Motor neuron (in vitro differentiated cells): Measurements from ENCODE around the gene TRABD. TPM values are rescaled to one million over a fixed set of nuclear protein-coding genes. Genes with fewer than 3 reads are reported as not detected.

ENCODE experiments used
- ATAC-seq, 8 experiments: fragments of 200-7000 bp; cut with Tn5 transposase; replicated peaks in 6 of 8; 2 replicates each; pipeline ENCODE4 v1.8.0; 2021; ENCODE audit warnings: mild to moderate bottlenecking in 8 of 8, moderate library complexity in 8 of 8
- H3K27ac ChIP-seq, 2 donors: fragments of 250-450 bp; sonication (Bioruptor Pico); 2 replicates each; pipeline ENCODE4 v1.9.0; 2021; ENCODE audit warnings: antibody characterized with exemption in 2 of 2, mild to moderate bottlenecking in 2 of 2, moderate library complexity in 1 of 2
- H3K4me1 ChIP-seq, 2 donors: fragments of 250-450 bp; sonication (Bioruptor Pico); replicated peaks in 1 of 2; 2 replicates each; pipeline ENCODE4 v1.6.1; 2021; ENCODE audit warnings: antibody characterized with exemption in 2 of 2, mild to moderate bottlenecking in 2 of 2, moderate library complexity in 1 of 2
- H3K4me3 ChIP-seq, 5 donors: fragments of 250-450 bp; sonication (Bioruptor Pico); 2 replicates each; pipeline ENCODE4 v1.9.0; 2021; ENCODE audit warnings: antibody characterized with exemption in 5 of 5, mild to moderate bottlenecking in 5 of 5, moderate library complexity in 4 of 5
- WGBS, 10 experiments: fragments of 450-650 bp; shearing (Covaris generic); methylation state at CpG; one replicate each; pipeline ENCODE4 v1.0.0; 2022; 5-methylcytosine and 5-hydroxymethylcytosine counted together
- in situ Hi-C, 9 experiments: fragments of 400-800 bp; cut with MboI; loops; one replicate each; pipeline ENCODE4 v1.15.0; 2021; ENCODE audit warnings: low sequenced_read_pairs in 9 of 9, low pct_unique_long_range_greater_than_20kb in 2 of 9; ENCODE audit not compliant: unreplicated experiment in 9 of 9
- total RNA-seq, 8 experiments: library from RNA; unstranded; fragments of 300-600 nt; gene quantifications; 2 replicates each; pipeline versions ENCODE4 v1.2.3 to v1.2.4, GENCODE V29; 2022

Gene TRABD
- total RNA-seq, 8 experiments from 2014 or later: 8.2 to 37.4 (median 12.5) TPM

DNA sequence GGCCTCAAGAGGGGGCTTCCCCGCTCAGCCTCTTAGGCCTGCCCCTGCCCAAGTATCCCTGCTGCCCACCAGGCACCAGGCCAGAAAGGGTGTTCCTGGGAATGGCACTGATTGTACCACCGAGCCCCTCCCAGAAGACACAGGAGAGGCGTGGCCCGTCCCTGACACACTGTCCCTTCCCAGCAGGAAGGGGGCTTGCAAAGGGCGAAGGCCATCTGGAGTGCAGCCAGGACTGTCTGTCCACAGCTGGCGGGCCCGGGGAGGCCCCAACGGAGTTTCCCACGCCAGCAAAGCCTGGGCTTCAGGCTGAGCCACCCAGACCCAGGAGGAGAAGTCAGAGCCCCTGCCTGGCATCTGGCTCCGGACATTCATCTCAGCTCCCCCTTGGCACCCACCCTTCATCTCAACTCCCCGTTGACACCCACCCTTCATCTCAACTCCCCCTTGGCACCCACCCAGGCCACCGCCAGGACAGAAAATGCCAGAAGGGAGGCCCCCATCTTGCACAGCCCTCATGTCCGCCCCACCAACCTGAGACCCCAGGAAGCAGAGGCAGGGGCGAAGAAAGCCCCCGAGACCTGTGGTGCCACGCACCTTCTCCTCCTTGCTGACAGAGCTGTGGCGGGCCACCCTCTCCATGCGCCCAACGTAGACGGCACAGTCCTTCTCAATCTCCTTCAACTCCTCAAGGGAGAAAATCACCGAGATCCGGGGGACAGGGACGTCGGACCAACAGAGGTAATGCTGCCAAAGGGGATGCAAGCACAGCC, 39.7 kb downstream of the TRABD start:
- 80 to 100% (median 95%) methylated on average over 1 to 4 of the region's 24 CpGs; no CpG with 5 or more reads in 5 of the 10 experiments for WGBS, 10 experiments
- H3K27ac ChIP-seq: no peak overlapping the region
- no peak overlapping the region for H3K4me3 ChIP-seq
- no peak for ATAC-seq
- in situ Hi-C loops: no loop called here
- H3K4me1 ChIP-seq: no peaks in the 10 kb centered on the region

DNA sequence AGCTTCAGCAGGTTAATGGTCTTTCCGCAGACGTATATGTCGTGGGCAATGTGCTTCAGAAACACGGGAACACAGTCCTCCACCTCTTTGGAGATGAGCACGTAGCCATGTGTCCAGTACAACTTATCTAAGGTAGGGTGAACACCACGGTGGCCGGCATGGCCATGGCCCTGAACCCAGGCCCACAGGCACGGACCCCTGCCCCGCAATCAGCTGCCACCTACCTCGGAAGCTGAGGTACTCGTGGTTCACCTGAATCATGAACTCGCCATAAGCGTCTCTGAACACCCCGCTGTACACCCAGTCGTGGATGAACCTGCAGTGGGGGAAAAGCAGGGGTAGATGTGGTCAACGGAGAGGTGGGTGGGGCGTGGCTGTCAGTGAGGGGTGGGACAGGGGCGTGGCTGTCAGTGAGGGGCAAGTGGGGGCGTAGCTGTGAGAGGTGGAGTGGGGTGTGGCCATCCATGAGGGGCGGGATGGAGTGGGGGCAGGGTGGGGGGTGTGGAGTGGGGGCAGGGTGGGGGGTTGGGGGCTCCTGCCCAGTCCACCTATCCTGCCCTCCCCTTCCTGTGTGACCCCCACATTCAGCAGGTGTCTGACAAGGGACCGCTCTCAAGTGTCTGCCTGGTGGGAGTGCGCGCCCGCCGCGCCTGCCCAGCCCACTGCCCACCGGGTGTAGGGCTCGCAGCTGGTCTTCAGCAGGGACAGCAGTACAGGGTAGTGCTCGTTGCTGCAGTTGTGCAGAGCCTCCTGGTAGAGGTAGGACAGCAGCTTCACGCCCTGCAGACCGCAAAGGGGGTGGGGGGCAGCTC, 40.6 kb downstream of the TRABD start:
- in situ Hi-C loops: no loop called here
- 87 to 100% (median 95%) methylated on average over 1 to 7 of the region's 31 CpGs; no CpG with 5 or more reads in 6 of the 10 experiments for WGBS, 10 experiments
- peak in 2 of 8 experiments; percentile 12 for ATAC-seq
- Histone ChIP-seq H3K27ac (no peak overlapping the region), H3K4me1 (no peaks in the 10 kb centered on the region), H3K4me3 (no peak overlapping the region)

DNA sequence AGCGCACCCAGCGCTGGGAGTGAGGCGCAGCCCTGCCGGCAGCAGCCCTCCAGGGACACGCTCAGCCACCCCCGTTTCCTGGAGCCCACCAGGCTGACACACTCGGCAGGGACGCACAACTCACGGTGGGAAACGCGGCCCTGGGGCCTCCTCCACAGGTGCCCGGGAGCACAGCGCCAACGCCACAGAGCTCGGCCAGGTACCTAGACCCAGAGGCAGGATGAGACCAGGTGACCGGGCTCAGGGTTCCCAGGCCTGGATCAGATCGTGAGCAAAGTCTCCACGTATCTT, 41.1 kb downstream of the TRABD start:
- Histone ChIP-seq H3K4me3 (no peak overlapping the region), H3K4me1 (no peaks in the 10 kb centered on the region), H3K27ac (no peak overlapping the region)
- no peak for ATAC-seq
- no CpG with 5 or more reads among the region's 18 CpGs for WGBS, 10 experiments
- in situ Hi-C loops: no loop called here

DNA sequence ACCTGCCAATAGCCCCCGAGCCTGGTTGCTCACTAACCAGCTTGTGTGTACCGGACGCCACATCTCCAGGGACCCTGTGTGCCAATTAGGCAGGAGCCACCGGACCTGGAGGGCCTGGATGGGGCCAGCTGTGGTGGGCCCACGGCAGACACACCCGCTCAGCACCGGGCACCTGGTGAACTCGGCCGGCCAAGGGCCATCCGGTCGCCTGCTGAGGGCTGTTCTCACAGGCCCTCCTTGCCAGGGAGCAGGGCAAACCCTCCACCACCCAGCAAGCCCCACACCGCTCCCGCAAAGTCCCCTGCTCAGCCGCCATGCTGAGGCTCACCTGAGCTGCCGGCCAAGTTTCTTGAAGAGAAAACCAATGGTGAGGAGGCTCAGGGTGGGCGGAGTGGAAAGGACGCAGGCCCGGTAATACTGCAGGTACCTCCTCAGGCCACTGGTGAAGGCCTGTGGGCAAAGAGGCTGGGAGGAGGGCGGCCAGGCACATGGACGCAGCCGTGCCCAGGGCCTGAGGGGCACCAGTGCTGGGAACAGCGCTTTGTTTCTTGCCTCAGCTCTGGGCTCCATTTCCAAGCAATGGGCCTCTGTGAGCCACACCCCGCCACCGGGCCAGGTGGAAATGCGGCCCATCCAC, 42.0 kb downstream of the TRABD start:
- Histone ChIP-seq H3K4me1 (no peaks in the 10 kb centered on the region), H3K4me3 (no peak overlapping the region), H3K27ac (no peak overlapping the region)
- in situ Hi-C loops: no loop called here
- WGBS, 10 experiments: 93 to 100% (median 100%) methylated on average over 1 to 5 of the region's 25 CpGs; no CpG with 5 or more reads in 4 of the 10 experiments
- peak in 2 of 8 experiments; percentile 10 to 15 for ATAC-seq

DNA sequence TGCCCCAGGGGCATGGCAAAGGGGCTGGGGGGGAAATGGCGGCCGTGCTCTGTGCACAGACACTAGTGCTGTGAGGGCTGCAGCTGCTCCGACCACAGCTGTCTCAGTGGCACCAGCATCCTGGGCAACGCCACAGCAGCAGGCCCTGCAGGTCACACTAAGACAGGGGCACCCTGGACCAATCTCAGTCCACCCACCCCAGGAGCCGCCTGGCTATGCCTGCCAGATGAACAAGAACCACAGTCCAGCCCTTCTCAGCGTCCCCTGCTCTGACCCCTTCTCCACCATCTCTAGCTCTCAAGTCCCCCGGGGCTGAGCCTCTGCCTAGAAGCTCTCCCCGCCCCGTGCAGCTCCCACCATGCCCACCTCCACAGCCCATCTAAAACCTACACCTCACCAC, 42.7 kb downstream of the TRABD start:
- ATAC-seq: no peak
- in situ Hi-C loops: no loop called here
- WGBS, 10 experiments: 80 to 100% methylated on average over 1 to 4 of the region's 9 CpGs; no CpG with 5 or more reads in 8 of the 10 experiments

DNA sequence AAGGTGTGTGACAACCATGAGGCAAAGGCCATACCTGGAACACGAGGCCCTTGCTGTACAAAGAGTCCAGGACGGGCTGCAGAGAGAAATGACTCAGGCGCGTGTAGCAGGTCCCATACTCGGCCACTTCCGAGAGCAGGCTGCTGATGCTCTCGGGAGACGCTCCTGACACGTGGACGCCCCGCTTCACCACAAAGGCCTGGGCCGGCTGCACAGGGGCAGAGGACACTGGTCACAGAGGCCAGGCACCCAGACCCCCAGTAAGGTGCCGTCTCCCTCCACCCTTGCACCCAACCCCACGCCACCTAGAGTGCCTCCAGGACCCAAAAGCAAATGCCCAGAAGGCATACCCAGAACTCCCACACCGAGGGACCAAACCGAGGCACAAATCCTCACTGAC, 43.7 kb downstream of the TRABD start:
- no peaks in the 10 kb centered on the region for H3K4me1 ChIP-seq
- 85 to 100% (median 99%) methylated on average over 1 to 10 of the region's 16 CpGs; no CpG with 5 or more reads in 4 of the 10 experiments for WGBS, 10 experiments
- ATAC-seq: no peak
- H3K4me3 ChIP-seq: no peak overlapping the region
- no peak overlapping the region for H3K27ac ChIP-seq
- in situ Hi-C loops: no loop called here

More for the DNA sequence above, 42.7 kb downstream of the TRABD start:
- H3K4me1 ChIP-seq: no peaks in the 10 kb centered on the region
- H3K27ac ChIP-seq: no peak overlapping the region
- no peak overlapping the region for H3K4me3 ChIP-seq

DNA sequence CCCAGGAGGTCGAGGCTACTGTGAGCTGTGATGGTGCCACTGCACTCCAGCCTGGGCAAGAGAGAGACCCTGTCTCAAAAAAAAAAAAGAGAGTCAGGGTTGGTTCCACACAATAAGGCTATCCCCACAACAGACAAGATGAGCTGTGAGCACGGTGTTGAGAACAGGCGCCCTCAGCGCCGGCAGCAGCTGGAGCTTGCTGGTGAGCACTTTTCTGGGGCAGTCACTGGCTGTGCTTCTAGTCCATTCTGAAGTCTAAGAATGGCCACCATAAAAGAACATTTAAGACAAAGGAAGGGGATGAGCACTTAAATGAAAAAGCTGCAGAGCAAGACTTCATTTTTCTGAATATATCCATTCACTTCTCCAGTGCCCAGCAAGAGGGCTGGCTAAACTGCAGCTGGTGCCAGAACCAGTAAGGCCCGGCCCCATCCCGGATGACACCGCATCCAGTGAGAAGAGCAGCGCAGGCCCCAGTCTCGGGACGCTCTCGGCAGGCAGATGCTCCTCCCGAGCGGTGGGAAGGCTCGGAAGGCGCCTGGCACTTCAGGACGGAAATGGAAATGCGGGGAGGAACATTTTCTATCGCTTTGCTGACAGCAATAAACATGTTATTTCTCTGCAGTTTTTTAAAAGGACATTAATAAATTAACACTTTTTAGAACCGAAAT, 46.9 kb downstream of the TRABD start:
- no peak for ATAC-seq
- no peak overlapping the region for H3K27ac ChIP-seq
- WGBS, 10 experiments: 84 to 100% (median 93%) methylated on average over 1 to 14 of the region's 20 CpGs; no CpG with 5 or more reads in 3 of the 10 experiments
- in situ Hi-C loops: no loop called here
- H3K4me3 ChIP-seq: no peak overlapping the region
- no peaks in the 10 kb centered on the region for H3K4me1 ChIP-seq

DNA sequence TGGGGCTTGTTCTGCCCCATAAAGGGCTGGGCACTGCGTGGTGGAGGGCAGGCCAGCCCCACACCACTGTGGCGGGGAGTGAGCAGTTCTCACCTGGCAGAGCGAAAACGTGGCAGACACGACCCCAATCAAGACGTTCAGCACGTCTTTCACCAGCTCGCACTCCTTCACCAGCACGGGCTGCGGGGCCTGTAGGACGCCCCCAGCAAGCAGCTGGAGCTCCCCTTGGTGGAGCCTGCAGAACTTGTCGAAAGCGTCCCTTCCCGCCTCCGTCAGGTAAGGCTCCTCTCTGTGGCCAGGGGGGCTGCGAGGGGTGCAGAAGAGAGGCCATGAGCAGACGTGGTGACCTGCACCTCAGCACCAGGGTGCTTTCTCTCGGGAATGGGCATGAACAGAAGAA, 47.5 kb downstream of the TRABD start:
- ATAC-seq: no peak
- Histone ChIP-seq H3K27ac (no peak overlapping the region), H3K4me1 (no peaks in the 10 kb centered on the region), H3K4me3 (no peak overlapping the region)
- 88 to 100% (median 94%) methylated on average over 1 to 13 of the region's 18 CpGs; no CpG with 5 or more reads in 5 of the 10 experiments for WGBS, 10 experiments
- in situ Hi-C loops: no loop called here

DNA sequence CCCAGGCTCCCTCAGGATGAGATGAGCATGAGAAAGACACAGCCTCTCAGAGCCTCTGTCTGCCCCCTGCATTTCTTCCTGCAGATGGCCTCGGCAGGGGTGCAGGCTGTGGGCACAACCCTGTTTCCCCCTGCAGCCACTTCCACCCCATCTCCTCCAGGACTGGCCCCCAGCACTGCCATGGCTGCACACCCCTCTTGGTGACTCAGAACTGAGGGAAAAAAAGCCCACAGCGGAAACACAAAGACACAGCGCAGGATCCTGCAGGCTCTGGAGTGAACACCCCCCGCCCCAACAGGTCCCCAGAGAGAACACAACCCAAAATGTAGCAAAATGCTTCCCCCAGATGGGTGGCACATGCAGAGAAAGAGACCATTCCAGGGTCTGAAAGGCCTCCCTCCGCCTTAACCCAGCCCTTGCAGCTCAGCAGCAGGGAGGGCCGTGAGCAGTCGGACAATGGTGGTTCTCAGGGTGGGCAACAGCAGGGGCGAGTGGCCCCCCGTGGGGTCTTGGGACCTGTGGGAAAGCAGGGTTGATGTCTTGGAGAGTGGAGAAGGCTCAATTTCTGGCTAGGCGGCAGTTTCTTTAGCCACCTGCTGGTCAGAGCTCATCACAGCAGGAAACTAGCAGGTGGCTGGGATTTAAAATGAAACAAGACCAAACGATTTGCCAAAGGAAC, 51.2 kb downstream of the TRABD start:
- Histone ChIP-seq H3K4me3 (no peak overlapping the region), H3K27ac (no peak overlapping the region), H3K4me1 (peaks cover under 1 to 13% of the 10 kb centered on the region in 2 donors)
- 0 to 73% (median 40%) methylated on average over 1 to 3 of the region's 11 CpGs; no CpG with 5 or more reads in 5 of the 10 experiments for WGBS, 10 experiments
- in situ Hi-C loops: no loop called here
- peak in 2 of 8 experiments; percentile 18 to 53 for ATAC-seq

DNA sequence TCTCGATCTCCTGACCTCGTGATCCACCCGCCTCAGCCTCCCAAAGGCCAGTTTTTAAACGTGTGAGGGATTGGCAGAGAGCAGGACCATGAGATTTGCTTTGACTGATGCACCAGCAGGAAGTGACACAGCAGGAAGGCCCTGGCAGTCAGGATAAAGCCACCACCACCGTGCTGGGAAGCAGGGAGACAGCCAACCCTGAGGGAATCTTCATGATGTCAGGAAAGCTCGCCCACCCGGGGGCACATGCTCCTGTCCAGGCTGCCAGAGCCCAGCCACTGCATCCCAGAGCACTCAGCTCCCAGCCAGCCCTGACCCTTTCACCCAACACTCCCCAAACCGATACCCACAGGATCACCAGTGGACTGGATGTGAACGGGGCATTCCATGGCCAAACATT, 53.0 kb downstream of the TRABD start:
- no peak overlapping the region for H3K27ac ChIP-seq
- H3K4me1 ChIP-seq: peaks cover 13 to 24% of the 10 kb centered on the region in 2 donors
- H3K4me3 ChIP-seq: no peak overlapping the region
- in situ Hi-C loops: no loop called here
- WGBS, 10 experiments: 83 to 100% (median 91%) methylated on average over 2 to 6 of the region's 9 CpGs; no CpG with 5 or more reads in 4 of the 10 experiments
- no peak for ATAC-seq

DNA sequence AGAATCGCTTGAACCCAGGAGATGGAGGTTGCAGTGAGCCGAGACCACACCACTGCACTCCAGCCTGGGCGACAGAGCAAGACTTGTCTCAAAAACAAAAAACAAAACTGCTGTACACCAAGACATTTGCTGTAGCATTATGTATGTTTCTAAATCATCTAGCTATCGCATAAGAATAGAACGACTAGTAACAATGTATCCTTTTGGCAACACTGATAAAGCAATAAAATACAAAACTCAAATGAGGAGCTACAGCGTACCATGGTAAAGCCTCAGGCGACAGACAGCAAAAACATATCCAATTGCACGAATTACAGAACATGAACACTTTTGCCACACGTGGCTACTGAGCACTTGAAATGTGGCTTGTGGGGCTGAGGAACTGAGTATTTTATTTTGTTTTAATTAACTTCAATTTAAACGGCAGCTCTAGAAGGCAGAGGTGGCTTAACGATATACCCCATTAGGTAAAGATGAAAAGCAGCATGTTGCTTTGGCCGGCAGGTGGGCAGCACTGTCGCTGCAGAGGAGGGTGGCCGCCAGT, 56.8 kb downstream of the TRABD start:
- 31 to 100% (median 59%) methylated on average over 1 to 12 of the region's 14 CpGs for WGBS, 10 experiments
- no peak for ATAC-seq
- in situ Hi-C loops: no loop called here
- Histone ChIP-seq H3K27ac (no peak overlapping the region), H3K4me3 (peak overlapping the region; percentile 77 to 94 (median 81)), H3K4me1 (peaks cover 19 to 31% of the 10 kb centered on the region in 2 donors)
